Measurements from ENCODE around the gene PC. TPM values are rescaled to one million over a fixed set of nuclear protein-coding genes. Genes with fewer than 3 reads are reported as not detected.
A peak's percentile ranks its signal among the peaks of the same experiment; 100 is the strongest.

The PC gene
- total and polyA plus RNA-seq, 2 experiments from 2014 or later: 18.3 to 21.7 TPM

DNA sequence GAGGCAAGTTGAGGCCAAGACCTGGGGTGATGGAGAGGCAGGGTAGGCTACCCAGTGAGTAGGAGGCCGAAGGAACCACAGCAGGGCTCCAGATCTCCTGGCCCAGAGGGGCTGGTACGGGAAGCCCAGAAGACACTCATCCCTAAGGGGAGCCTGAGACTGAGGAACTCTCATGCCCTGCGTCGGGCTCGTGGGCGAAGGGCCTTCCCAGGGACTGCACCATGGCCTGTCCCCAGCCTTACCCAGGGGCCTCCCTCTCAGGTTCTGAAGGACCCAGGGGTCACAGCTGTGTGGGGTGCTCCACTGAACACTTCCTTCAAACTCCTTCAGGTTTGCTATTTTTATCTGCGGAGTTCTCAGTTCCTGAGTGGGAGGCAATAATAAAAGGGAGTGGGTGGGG, 48.9 kb upstream of the PC start:
- Mint-ChIP-seq H3K27me3 (ENCODE audit: insufficient read depth, low read depth, poor library complexity) (peaks cover 17% of the 10 kb centered on the region), H3K9me3 (no peaks in the 10 kb centered on the region), H3K27ac (peak overlapping the region; percentile 77; the same call in 1 of the 2 replicates), H3K4me3 (peak overlapping the region; percentile 34; the same call in 1 of the 3 replicates), H3K36me3 (ENCODE audit: low read depth) (no peaks in the 10 kb centered on the region), H3K4me1 (peaks cover 22% of the 10 kb centered on the region)
- H3F3A ChIP-seq (replicated peaks; ENCODE audit: low read depth): no peaks in the 10 kb centered on the region
- no peaks in the 10 kb centered on the region for H3K36me3 ChIP-seq (ENCODE audit: insufficient read depth)
- ATAC-seq (no peak), DNase-seq (ENCODE audit: low spot score) (no peak)
- no peak overlapping the region for H3K27ac ChIP-seq (ENCODE audit: low read depth)
- H3K27me3 ChIP-seq (ENCODE audit: insufficient read depth): no peaks in the 10 kb centered on the region
- H2AFZ ChIP-seq: no peak overlapping the region
- TF ChIP-seq, protein P1, sequence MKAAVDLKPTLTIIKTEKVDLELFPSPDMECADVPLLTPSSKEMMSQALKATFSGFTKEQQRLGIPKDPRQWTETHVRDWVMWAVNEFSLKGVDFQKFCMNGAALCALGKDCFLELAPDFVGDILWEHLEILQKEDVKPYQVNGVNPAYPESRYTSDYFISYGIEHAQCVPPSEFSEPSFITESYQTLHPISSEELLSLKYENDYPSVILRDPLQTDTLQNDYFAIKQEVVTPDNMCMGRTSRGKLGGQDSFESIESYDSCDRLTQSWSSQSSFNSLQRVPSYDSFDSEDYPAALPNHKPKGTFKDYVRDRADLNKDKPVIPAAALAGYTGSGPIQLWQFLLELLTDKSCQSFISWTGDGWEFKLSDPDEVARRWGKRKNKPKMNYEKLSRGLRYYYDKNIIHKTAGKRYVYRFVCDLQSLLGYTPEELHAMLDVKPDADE (IDR thresholded peaks at IDR 0.05): no peak
- TF ChIP-seq EZH2 (IDR thresholded peaks at IDR 0.05; ENCODE audit: low read depth, unreplicated experiment) (no peak), JUNB (IDR thresholded peaks at IDR 0.05; ENCODE audit: unreplicated experiment) (no peak)
- H3K4me3 ChIP-seq: no peak overlapping the region
- no peaks in the 10 kb centered on the region for H3K79me2 ChIP-seq (replicated peaks; ENCODE audit: insufficient read depth)
- H4K20me1 ChIP-seq (replicated peaks; ENCODE audit: insufficient read depth): no peaks in the 10 kb centered on the region
- no peaks in the 10 kb centered on the region for H3K9me2 ChIP-seq (ENCODE audit: insufficient read depth)
- peaks cover 18% of the 10 kb centered on the region for H3K4me1 ChIP-seq (ENCODE audit: insufficient read depth)
- H3K4me2 ChIP-seq: peak overlapping the region; percentile 48; the same call in 1 of the 2 replicates

DNA sequence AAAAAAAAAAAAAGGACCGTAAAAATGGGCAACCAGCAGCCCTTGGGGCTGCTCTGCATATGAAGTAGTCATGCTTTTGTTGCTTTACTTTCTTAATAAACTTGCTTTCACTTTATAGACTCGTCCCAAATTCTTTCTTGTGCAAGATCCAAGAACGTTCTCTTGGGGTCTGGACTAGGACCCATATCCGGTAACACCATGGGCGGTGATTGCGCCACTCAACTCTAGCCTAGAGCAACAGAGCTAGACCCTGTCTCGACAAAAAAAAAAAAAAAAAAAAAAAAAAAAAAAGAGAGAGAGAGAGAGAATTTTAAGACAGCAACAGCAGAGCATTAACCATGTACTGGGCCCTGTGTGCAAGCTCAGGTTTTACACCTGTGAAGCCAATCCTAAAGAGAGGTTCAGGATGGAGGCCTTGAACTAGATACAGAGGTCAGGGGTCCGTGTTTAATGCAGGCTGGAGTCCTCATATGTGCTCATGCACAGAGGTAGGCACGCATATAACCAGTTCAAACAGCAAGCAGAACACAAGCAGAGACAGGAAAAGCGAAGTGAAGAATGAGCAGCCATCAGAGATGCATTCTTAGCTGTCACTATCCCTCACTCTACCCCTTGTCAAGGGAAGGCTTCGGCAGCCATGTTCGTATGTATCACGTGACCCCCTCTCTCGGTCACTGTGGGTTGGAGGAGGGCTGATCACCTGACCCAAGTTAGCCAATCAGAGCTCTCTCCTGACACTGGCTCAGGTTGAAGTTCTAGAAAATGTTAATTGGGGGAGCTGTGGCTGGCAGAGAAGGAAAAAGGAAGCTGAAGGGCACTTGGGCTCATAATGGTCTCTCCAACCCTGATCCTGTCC, 48.1 kb upstream of the PC start:
- Histone ChIP-seq H3K4me2 (peak overlapping the region; percentile 48; the same call in 1 of the 2 replicates), H3K27me3 (ENCODE audit: insufficient read depth) (no peaks in the 10 kb centered on the region), H4K20me1 (replicated peaks; ENCODE audit: insufficient read depth) (no peaks in the 10 kb centered on the region), H3K4me1 (ENCODE audit: insufficient read depth) (peaks cover 20% of the 10 kb centered on the region), H3K27ac (ENCODE audit: low read depth) (no peak overlapping the region), H3F3A (replicated peaks; ENCODE audit: low read depth) (peaks cover 5% of the 10 kb centered on the region; the same call in 1 of the 2 replicates), H3K9me2 (ENCODE audit: insufficient read depth) (no peaks in the 10 kb centered on the region), H3K79me2 (replicated peaks; ENCODE audit: insufficient read depth) (no peaks in the 10 kb centered on the region), H3K36me3 (ENCODE audit: insufficient read depth) (no peaks in the 10 kb centered on the region), H2AFZ (peak overlapping the region; percentile 77; the same call in 1 of the 2 replicates), H3K4me3 (no peak overlapping the region)
- Mint-ChIP-seq H3K4me3 (peak overlapping the region; percentile 34; the same call in 2 of the 3 replicates), H3K4me1 (peaks cover 24% of the 10 kb centered on the region), H3K27ac (peak overlapping the region; percentile 77), H3K36me3 (ENCODE audit: low read depth) (no peaks in the 10 kb centered on the region), H3K27me3 (ENCODE audit: insufficient read depth, low read depth, poor library complexity) (peaks cover 17% of the 10 kb centered on the region), H3K9me3 (no peaks in the 10 kb centered on the region)
- DNase-seq (ENCODE audit: low spot score) (peak; percentile 88), ATAC-seq (peak; percentile 62)
- TF ChIP-seq EZH2 (IDR thresholded peaks at IDR 0.05; ENCODE audit: low read depth, unreplicated experiment): no peak
- TF ChIP-seq POLR2AphosphoS5 (IDR thresholded peaks at IDR 0.05; ENCODE audit: low read depth): peak; percentile 24; the same call in 1 of the 2 replicates
- peak; percentile 69; the same call in 1 of the 2 replicates for TF ChIP-seq ZNF114 (CRISPR knock-in tag; IDR thresholded peaks at IDR 0.05)
- TF ChIP-seq, protein P2, sequence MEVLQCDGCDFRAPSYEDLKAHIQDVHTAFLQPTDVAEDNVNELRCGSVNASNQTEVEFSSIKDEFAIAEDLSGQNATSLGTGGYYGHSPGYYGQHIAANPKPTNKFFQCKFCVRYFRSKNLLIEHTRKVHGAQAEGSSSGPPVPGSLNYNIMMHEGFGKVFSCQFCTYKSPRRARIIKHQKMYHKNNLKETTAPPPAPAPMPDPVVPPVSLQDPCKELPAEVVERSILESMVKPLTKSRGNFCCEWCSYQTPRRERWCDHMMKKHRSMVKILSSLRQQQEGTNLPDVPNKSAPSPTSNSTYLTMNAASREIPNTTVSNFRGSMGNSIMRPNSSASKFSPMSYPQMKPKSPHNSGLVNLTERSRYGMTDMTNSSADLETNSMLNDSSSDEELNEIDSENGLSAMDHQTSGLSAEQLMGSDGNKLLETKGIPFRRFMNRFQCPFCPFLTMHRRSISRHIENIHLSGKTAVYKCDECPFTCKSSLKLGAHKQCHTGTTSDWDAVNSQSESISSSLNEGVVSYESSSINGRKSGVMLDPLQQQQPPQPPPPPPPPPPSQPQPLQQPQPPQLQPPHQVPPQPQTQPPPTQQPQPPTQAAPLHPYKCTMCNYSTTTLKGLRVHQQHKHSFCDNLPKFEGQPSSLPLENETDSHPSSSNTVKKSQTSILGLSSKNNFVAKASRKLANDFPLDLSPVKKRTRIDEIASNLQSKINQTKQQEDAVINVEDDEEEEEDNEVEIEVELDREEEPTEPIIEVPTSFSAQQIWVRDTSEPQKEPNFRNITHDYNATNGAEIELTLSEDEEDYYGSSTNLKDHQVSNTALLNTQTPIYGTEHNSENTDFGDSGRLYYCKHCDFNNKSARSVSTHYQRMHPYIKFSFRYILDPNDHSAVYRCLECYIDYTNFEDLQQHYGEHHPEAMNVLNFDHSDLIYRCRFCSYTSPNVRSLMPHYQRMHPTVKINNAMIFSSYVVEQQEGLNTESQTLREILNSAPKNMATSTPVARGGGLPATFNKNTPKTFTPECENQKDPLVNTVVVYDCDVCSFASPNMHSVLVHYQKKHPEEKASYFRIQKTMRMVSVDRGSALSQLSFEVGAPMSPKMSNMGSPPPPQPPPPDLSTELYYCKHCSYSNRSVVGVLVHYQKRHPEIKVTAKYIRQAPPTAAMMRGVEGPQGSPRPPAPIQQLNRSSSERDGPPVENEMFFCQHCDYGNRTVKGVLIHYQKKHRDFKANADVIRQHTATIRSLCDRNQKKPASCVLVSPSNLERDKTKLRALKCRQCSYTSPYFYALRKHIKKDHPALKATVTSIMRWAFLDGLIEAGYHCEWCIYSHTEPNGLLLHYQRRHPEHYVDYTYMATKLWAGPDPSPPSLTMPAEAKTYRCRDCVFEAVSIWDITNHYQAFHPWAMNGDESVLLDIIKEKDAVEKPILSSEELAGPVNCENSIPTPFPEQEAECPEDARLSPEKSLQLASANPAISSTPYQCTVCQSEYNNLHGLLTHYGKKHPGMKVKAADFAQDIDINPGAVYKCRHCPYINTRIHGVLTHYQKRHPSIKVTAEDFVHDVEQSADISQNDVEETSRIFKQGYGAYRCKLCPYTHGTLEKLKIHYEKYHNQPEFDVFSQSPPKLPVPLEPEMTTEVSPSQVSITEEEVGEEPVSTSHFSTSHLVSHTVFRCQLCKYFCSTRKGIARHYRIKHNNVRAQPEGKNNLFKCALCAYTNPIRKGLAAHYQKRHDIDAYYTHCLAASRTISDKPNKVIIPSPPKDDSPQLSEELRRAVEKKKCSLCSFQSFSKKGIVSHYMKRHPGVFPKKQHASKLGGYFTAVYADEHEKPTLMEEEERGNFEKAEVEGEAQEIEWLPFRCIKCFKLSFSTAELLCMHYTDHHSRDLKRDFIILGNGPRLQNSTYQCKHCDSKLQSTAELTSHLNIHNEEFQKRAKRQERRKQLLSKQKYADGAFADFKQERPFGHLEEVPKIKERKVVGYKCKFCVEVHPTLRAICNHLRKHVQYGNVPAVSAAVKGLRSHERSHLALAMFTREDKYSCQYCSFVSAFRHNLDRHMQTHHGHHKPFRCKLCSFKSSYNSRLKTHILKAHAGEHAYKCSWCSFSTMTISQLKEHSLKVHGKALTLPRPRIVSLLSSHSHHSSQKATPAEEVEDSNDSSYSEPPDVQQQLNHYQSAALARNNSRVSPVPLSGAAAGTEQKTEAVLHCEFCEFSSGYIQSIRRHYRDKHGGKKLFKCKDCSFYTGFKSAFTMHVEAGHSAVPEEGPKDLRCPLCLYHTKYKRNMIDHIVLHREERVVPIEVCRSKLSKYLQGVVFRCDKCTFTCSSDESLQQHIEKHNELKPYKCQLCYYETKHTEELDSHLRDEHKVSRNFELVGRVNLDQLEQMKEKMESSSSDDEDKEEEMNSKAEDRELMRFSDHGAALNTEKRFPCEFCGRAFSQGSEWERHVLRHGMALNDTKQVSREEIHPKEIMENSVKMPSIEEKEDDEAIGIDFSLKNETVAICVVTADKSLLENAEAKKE (CRISPR knock-in tag; IDR thresholded peaks at IDR 0.05): no peak
- TF ChIP-seq, protein P1 (IDR thresholded peaks at IDR 0.05): no peak
- TF ChIP-seq, protein P3, sequence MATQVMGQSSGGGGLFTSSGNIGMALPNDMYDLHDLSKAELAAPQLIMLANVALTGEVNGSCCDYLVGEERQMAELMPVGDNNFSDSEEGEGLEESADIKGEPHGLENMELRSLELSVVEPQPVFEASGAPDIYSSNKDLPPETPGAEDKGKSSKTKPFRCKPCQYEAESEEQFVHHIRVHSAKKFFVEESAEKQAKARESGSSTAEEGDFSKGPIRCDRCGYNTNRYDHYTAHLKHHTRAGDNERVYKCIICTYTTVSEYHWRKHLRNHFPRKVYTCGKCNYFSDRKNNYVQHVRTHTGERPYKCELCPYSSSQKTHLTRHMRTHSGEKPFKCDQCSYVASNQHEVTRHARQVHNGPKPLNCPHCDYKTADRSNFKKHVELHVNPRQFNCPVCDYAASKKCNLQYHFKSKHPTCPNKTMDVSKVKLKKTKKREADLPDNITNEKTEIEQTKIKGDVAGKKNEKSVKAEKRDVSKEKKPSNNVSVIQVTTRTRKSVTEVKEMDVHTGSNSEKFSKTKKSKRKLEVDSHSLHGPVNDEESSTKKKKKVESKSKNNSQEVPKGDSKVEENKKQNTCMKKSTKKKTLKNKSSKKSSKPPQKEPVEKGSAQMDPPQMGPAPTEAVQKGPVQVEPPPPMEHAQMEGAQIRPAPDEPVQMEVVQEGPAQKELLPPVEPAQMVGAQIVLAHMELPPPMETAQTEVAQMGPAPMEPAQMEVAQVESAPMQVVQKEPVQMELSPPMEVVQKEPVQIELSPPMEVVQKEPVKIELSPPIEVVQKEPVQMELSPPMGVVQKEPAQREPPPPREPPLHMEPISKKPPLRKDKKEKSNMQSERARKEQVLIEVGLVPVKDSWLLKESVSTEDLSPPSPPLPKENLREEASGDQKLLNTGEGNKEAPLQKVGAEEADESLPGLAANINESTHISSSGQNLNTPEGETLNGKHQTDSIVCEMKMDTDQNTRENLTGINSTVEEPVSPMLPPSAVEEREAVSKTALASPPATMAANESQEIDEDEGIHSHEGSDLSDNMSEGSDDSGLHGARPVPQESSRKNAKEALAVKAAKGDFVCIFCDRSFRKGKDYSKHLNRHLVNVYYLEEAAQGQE (IDR thresholded peaks at IDR 0.05; ENCODE audit: unreplicated experiment): no peak
